Urinary bladder (tissue), 4 donors: ENCODE data around the gene POU5F1. TPM values are rescaled to one million over a fixed set of nuclear protein-coding genes. Genes with fewer than 3 reads are reported as not detected.

ENCODE experiments used
- DNase-seq: peaks from one replicate; pipeline ENCODE4 v3.0.0-alpha.2; 2015; ENCODE audit errors: extremely low spot score
- H3K27ac ChIP-seq: one replicate; pipeline ENCODE4 v1.5.1; 2013; ENCODE audit warnings: low read depth, mild to moderate bottlenecking, moderate library complexity
- H3K36me3 ChIP-seq: one replicate; pipeline ENCODE4 v1.6.1; 2013; ENCODE audit warnings: mild to moderate bottlenecking, moderate library complexity; ENCODE audit not compliant: insufficient read depth
- H3K4me1 ChIP-seq: one replicate; pipeline ENCODE4 v1.6.1; 2013; ENCODE audit warnings: mild to moderate bottlenecking, moderate library complexity; ENCODE audit not compliant: insufficient read depth
- H3K4me3 ChIP-seq: one replicate; pipeline ENCODE4 v1.5.1; 2013; ENCODE audit warnings: low read depth, low read length
- WGBS: extraction: QIAGEN DNeasy Blood & Tissue Kit; methylation state at CpG from one replicate; pipeline ENCODE4 v1.1.7; 2013; 5-methylcytosine and 5-hydroxymethylcytosine counted together
- polyA plus RNA-seq: library from polyadenylated mRNA; stranded (reverse); fragments of 200-250 nt; gene quantifications from one replicate; pipeline ENCODE4 v1.2.3, GENCODE V29; 2013
- small RNA-seq: library from RNA; depleted of rRNA; stranded (forward); fragments of <200 nt; gene quantifications from one replicate; pipeline ENCODE3, GENCODE V24; 2014
- total RNA-seq: library from RNA; depleted of rRNA; stranded (reverse); fragments of >200 nt; gene quantifications from one replicate; pipeline ENCODE4 v1.2.3, GENCODE V29; 2014
- donor health status: healthy with polysubstance abuse.
- donor health status: healthy.

POU5F1 gene
- total and polyA plus RNA-seq, 2 donors, result 3.0 to 4.4 TPM

DNA sequence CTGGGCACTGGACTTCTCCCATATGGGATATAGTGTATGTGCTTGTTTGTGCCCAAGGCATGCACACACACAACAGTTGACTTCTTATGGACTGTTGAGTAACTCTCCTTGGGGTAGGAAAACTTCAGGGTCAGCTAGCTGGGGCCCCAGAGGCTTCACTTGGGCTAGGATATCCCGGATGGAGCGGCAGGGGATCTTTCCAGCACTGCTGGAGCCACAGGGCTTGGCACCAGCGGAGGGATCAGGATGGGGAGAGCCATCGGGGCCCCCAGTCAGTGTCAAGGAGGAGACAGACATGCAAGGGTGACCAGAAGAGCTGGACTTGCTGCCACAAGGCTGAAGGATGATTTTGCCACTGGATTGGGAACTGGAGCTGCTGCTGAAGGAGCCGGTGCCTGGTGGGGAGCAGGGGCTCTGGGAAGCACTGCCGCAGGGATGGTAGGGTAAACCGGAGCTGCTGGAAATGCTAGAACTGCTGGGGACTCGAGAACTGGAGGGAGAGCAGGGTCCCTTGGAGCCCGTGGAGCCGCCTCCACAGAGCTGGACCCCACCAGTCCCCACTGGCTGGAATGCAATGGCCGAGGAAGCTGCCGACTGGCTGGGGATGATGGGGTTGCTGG, 54.4 kb downstream of the POU5F1 start:
- H3K27ac ChIP-seq, result no peak overlapping the region
- H3K36me3 ChIP-seq, result no peaks in the 10 kb centered on the region
- no peak overlapping the region for H3K4me3 ChIP-seq
- 94% methylated on average over 12 of the region's 12 CpGs for WGBS
- DNase-seq, result no peak
- no peaks in the 10 kb centered on the region for H3K4me1 ChIP-seq

DNA sequence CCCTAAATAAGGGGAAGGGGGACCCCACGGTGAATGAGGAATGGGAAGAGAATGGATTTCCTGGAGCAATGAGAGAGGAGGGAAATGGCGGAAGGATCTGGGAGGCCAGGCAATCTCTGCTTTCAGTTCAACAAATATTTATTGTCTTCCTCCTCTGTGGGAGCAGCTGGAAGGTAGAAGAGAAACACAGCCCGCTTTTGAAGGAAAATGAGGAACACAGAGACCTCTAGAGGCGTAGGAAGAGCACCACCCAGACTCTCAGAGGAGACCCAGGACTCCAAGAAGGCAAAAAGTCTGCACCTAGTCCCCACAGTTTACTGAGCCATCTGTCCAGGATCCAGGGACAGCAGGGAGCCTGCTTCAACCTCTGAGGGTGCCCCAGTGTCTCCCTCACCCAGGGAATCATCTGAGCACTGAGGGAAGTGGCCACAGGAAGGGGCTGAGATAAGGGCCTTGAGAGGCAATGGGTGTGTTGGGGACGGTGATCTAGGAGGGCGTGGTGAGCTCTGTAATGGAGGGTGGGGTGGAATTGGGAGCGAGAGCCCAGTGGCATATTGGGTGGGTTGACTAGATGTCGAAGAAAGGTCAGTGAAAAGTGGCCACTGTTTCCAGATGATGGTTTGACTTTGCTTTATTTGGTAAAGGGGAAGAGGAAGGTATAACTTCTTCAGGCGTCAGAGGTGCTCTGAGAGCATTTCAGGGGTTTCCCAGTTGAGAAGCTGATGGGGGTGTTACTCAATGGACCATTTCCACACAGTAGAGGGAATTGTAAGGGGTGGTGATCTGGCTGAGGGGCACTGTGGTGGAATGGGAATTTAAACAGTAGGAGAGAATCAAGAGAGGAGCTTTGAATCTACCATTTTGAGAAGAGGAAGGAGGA, 55.3 kb downstream of the POU5F1 start:
- 67% methylated on average over 9 of the region's 9 CpGs for WGBS
- H3K4me3 ChIP-seq, result no peak overlapping the region
- peak overlapping the region; percentile 74 for H3K27ac ChIP-seq
- DNase-seq, result no peak
- no peaks in the 10 kb centered on the region for H3K4me1 ChIP-seq
- no peaks in the 10 kb centered on the region for H3K36me3 ChIP-seq

DNA sequence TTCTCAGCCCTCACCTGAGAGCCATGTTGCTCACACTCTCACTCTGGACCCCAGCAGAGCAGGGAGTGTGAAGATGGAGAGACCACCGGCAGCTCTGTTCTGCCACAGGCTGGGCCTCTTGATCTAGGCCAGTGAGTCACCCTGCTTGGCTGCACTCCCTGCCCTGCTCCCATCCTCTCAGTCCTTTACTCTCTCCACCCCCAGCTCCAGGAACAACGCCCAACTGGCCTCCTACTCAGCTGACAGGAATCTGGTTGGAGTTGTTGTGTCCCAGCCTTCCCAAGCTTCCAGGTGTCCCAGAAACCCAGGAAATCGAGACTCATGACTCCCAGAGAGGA, 56.0 kb downstream of the POU5F1 start, which contains the start of gene PSORS1C1:
Gene PSORS1C1, plus strand, starts transcription at position 260 of the 338 bp plus-strand sequence. CDS start 14,833 bp downstream, outside the sequence.
- 11% methylated on average over 3 of the region's 3 CpGs for WGBS
- Histone ChIP-seq H3K4me3 (no peak within 1 kb of the TSS), H3K4me1 (no peaks in the 10 kb centered on the region), H3K27ac (peak within 1 kb of the TSS; percentile 74), H3K36me3 (no peaks in the 10 kb centered on the region)
- DNase-seq, result no peak

Small RNAs within 50 kb of the gene (small RNA-seq; reads per million reads assigned to genes)
- not detected for gene POLR2LP1

Other genes with a start within 250 kb of the POU5F1 start
- not detected for gene SFTA2, start 238.5 kb downstream of the POU5F1 start, total RNA-seq
- not detected for gene SFTA2, start 238.5 kb downstream of the POU5F1 start, polyA plus RNA-seq
- gene MUCL3, start 229.7 kb downstream of the POU5F1 start, total RNA-seq, result not detected
- not detected for gene MUCL3, start 229.7 kb downstream of the POU5F1 start, polyA plus RNA-seq
- gene MUC21, start 187.0 kb downstream of the POU5F1 start, total RNA-seq, result not detected
- not detected for gene MUC21, start 187.0 kb downstream of the POU5F1 start, polyA plus RNA-seq
- gene MUC22, start 160.2 kb downstream of the POU5F1 start, total RNA-seq, result not detected
- not detected for gene MUC22, start 160.2 kb downstream of the POU5F1 start, polyA plus RNA-seq
- gene C6orf15, start 58.1 kb downstream of the POU5F1 start, total RNA-seq, result not detected
- gene C6orf15, start 58.1 kb downstream of the POU5F1 start, polyA plus RNA-seq, result not detected
- 0.48 TPM for gene PSORS1C1, start 55.9 kb downstream of the POU5F1 start, total RNA-seq
- 6.8 TPM for gene PSORS1C1, start 55.9 kb downstream of the POU5F1 start, polyA plus RNA-seq
- not detected for gene CDSN, start 50.2 kb downstream of the POU5F1 start, total RNA-seq
- gene CDSN, start 50.2 kb downstream of the POU5F1 start, polyA plus RNA-seq, result not detected
- gene PSORS1C2, start 31.6 kb downstream of the POU5F1 start, total RNA-seq, result not detected
- not detected for gene PSORS1C2, start 31.6 kb downstream of the POU5F1 start, polyA plus RNA-seq
- gene CCHCR1, start 12.9 kb downstream of the POU5F1 start, total RNA-seq, result 18.2 TPM
- gene CCHCR1, start 12.9 kb downstream of the POU5F1 start, polyA plus RNA-seq, result 16.0 TPM
- 12.7 TPM for gene TCF19, start 12.1 kb downstream of the POU5F1 start, total RNA-seq
- 7.9 TPM for gene TCF19, start 12.1 kb downstream of the POU5F1 start, polyA plus RNA-seq
- gene HLA-C, start 101.4 kb upstream of the POU5F1 start, total RNA-seq, result 108 TPM
- 351 TPM for gene HLA-C, start 101.4 kb upstream of the POU5F1 start, polyA plus RNA-seq
- 234 TPM for gene HLA-B, start 186.5 kb upstream of the POU5F1 start, total RNA-seq
- 1,074 TPM for gene HLA-B, start 186.5 kb upstream of the POU5F1 start, polyA plus RNA-seq
- 6.7 TPM for gene MICA, start 232.9 kb upstream of the POU5F1 start, total RNA-seq
- gene MICA, start 232.9 kb upstream of the POU5F1 start, polyA plus RNA-seq, result 23.8 TPM